C4-2B (cell line): ENCODE results near the gene SHROOM1.

Experiments
- ZFX ChIP-seq: fragments of 450-650 bp; IDR thresholded peaks from 2 replicates; pipeline ENCODE4 v1.6.1; 2017
- TF ChIP-seq, protein P1 (sequence below): fragments of 450-650 bp; conservative IDR thresholded peaks from 2 replicates; pipeline ENCODE4 v1.5.1; 2017; ENCODE audit warnings: mild to moderate bottlenecking

- TF ChIP-seq, protein P1, sequence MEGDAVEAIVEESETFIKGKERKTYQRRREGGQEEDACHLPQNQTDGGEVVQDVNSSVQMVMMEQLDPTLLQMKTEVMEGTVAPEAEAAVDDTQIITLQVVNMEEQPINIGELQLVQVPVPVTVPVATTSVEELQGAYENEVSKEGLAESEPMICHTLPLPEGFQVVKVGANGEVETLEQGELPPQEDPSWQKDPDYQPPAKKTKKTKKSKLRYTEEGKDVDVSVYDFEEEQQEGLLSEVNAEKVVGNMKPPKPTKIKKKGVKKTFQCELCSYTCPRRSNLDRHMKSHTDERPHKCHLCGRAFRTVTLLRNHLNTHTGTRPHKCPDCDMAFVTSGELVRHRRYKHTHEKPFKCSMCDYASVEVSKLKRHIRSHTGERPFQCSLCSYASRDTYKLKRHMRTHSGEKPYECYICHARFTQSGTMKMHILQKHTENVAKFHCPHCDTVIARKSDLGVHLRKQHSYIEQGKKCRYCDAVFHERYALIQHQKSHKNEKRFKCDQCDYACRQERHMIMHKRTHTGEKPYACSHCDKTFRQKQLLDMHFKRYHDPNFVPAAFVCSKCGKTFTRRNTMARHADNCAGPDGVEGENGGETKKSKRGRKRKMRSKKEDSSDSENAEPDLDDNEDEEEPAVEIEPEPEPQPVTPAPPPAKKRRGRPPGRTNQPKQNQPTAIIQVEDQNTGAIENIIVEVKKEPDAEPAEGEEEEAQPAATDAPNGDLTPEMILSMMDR, result no peak
- no peak for TF ChIP-seq ZFX
Measured at GRCh38 chr5:132808866-132809265, 21.6 kb downstream of the SHROOM1 start.
